HG02798 (cell line): Measurements from ENCODE around the gene SLC2A8.

ENCODE experiments used
- ATAC-seq: cut with Tn5 transposase; IDR thresholded peaks from one replicate; pipeline ENCODE4 v1.9.1; 2021; ENCODE audit warnings: mild to moderate bottlenecking; ENCODE audit not compliant: unreplicated experiment, poor library complexity

SLC2A8 gene

GRCh38 chr9:127399736-127400269 is 2.8 kb downstream of the SLC2A8 start:
- ATAC-seq = no peak

- no peak for ATAC-seq
Measured at GRCh38 chr9:127402401-127403090, 5.6 kb downstream of the SLC2A8 start.

DNA sequence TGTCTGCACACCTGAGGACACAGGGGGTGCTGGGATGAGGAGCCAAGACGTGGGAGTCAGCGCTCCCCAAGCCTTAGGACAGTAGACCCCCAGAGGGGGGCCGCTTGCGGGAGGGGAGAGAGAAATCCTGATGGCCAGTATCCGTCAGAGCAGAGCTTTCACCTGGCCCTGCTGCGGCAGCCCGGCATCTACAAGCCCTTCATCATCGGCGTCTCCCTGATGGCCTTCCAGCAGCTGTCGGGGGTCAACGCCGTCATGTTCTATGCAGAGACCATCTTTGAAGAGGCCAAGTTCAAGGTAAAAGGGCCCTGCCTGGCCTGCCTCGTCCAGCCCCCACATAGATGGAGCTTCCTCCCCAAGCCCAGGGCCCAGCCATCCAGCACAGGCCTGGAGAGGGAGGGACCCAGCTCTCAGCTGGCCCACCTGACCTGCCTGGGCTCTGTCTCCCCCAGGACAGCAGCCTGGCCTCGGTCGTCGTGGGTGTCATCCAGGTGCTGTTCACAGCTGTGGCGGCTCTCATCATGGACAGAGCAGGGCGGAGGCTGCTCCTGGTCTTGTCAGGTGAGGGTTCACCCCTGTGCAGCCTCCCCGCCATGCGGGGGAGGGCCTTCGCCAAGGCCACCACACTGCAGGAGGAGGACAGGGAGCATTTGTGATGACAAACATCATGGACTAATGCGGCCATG is 6.7 kb downstream of the SLC2A8 start:
- no peak for ATAC-seq

DNA sequence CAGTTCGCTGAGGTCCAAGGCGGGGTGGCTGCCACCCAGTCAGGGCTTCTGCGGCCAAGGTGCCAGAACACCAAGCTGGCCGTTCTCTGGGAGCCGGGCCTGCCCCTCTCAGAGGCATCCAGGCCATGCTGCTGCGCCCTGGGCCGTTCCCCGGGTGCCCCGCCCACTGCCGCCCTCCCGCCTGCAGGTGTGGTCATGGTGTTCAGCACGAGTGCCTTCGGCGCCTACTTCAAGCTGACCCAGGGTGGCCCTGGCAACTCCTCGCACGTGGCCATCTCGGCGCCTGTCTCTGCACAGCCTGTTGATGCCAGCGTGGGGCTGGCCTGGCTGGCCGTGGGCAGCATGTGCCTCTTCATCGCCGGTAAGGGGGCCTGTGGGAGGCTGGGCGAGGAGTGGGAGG is 7.7 kb downstream of the SLC2A8 start:
- ATAC-seq = no peak

GRCh38 chr9:127405344-127406125 is 8.6 kb downstream of the SLC2A8 start:
- ATAC-seq = no peak

GRCh38 chr9:127406799-127407491 is 10.0 kb downstream of the SLC2A8 start:
- no peak for ATAC-seq

DNA sequence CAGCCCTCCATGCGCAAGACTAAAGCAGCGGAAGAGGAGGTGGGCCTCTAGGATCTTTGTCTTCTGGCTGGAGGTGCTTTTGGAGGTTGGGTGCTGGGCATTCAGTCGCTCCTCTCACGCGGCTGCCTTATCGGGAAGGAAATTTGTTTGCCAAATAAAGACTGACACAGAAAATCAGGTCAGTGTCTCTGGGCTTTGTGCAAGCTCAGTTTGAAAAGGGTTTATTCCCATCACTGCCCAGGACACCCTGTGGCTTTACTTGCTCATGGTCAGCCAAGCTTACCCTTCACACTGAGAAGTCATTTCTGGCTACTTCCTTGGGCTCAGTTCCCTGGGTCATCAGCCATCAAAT is 10.5 kb downstream of the SLC2A8 start:
- no peak for ATAC-seq

DNA sequence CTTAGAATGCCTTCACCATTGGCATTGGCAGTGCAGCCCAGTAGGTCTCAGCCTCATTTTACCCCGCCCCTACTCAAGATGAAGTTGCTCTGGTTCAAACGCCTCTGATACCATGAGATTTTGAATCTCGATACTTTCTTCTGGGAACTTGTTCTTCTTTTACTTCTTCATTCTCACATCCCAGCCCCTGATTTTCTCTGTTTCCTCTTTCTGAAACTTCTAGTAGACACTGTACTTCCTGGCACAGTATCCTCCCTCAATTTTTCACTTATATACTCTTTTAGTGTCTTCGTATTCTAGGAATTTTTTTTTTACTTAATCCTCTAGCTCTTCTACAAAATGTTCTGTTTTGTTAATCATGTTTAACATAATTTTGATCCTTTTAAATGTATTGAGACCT is 14.2 kb downstream of the SLC2A8 start:
- no peak for ATAC-seq

DNA sequence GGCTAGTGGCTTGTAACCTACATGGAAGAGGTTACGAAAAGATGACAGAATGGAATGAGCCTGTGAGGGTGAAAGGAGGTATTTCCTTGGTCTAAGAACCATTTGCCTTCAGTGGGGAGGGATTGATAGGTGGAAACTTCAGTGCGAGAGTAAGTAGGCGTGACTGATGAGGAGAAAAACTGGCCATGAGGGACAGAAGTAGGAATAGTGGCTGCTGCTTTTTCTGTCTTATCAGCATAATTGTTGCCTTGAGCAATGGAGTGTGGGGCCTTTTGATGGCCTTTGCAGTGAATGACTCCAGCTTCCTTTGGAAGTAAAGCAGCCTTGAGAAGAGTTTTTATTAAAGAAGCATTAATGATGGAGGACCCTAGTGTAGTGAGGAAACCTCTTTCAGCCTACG is 18.2 kb downstream of the SLC2A8 start:
- no peak for ATAC-seq

DNA sequence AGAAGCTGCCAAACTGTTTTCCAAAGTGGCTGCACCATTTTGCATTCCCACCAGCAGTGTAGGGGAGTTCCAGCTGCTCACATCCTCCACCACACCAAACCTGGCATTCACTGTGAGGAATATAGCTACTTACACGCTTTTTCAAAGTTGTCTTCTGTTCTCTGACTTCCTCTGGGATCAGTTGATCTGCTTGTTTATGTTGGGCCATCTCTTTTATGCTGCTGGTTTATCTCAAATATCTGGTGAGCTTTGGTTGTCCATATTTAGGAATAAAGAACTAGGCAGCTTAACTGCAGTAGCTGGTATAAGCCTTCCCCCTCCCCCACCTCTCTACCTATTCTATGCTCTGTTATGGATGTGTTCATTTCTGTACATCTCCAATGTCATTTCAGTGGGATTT is 18.7 kb downstream of the SLC2A8 start:
- ATAC-seq = no peak

DNA sequence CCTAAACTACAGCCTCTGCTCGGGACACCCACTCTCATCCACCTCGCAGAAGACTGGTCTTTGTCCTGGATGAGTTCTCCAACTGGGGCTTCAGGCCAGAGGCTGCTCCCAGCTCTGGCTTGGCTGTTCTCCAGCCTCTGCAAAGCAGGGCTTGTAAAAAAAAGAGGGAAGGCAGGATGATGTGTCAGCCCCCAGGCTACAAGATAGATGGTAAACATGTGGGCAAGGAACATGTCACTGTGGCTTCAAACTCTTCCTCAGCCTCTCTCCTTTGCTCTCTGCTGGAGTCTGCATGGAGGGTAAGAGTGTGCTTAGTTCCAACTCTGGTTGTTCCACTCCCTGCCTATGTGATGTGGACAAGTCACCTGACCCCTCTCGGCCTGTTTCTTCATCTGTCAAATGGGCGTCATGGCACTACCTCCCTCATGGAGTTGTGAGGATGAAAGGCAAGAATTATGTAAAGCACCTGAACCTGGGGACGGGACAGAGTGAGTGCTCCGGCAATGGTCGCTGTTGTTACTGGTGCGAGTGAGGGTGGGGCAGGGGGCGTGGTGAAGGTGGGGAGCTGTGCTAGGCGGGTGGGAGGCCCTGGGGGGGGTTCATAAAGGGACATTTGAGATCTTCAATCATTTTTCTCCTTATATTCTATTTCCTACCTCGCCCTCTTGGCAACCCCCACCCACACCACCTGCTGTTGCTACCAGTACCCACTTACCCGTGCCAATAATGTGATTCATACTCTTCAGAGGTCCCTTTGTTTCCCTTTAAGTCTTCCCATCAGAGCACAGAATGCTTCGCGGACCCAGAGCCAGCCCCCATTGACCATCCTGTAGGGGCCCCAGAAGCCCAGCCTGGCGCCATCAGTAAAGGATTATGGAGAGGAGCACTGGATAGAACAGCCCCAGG is 20.4 kb downstream of the SLC2A8 start:
- no peak for ATAC-seq

DNA sequence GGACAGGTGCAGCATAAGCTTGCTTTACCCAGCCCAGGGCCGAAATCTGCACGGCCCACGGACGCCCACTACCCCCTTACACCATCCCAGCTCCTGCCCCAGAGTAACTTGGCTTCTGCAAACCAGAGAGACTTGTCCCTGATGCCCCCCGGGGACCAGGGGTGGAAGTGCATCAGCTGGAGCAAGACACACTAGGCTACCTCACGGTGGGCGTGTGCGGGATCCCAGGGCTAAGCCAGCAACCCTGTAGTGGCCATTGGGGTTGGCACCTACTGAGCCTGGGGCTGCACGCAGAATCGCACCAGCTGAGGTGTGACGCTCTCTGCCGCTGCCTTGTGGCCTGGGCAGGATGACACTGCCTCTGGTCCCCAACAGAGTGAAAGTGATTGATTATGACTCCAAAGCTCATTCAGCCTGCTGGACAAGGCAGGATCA is 21.1 kb downstream of the SLC2A8 start:
- no peak for ATAC-seq

GRCh38 chr9:127419348-127419747 is 22.4 kb downstream of the SLC2A8 start:
- ATAC-seq = no peak

GRCh38 chr9:127421057-127421456 is 24.1 kb downstream of the SLC2A8 start:
- no peak for ATAC-seq

DNA sequence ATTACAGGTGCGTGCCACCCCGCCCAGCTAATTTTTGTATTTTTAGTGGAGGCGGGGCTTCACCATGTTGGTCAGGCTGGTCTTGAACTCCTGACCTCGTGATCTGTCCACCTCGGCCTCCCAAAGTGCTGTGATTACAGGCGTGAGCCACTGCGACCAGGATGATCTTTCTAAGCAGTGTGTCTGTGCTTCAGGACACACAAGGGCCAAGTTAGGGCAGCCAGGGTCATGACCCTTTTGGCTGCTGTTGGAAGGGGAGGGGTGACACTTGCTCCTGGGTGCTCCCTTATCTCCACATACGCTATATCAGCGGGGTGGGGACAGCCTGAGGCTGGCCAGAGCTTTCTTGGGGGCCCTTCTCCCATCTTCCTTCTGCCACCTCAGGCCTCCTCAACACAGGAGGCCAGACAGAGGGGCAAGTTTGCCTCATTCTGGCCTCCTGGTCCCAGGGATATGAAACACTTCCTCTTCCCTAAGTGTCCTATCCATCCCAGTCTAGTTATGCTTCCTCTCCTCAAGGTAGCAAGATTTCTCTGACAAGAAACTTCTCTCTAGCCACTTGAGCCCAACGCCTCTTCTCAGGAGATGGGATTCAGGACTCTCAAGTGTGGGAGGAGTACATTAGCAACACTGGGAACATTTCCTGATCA is 25.3 kb downstream of the SLC2A8 start:
- no peak for ATAC-seq

- no peak for ATAC-seq
Measured at GRCh38 chr9:127422787-127423186, 25.8 kb downstream of the SLC2A8 start.

DNA sequence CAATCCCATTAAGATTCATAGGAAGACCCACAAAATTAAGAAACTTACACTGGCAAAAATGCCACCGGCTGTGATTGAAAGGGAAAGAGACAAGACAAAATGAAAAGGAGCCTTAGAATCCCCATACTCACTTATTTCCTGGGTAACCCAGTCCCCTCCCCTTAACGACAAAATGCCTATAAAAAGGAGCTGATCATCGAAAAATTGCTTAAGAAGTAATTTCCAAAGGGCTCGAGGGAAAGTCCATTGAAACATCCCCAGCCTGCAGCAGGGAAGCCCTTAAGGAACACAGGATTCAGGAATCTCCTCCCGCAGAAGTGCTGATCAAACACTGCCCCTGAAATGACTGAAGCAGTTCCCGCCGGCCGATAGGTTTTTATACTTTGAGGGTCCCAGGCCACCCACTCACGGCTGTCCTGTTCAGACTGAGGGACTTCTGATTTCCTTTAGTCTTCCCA is 26.5 kb downstream of the SLC2A8 start:
- ATAC-seq = no peak

GRCh38 chr9:127423934-127424675 is 27.1 kb downstream of the SLC2A8 start, which contains the start of gene ZNF79:
TSS of gene ZNF79 (plus strand) at chr9:127424382. CDS start at chr9:127424788, 406 bp downstream.
- peak; percentile 90 for ATAC-seq
